Liver (tissue), 3 donors: ENCODE measurements around the gene UMAD1.

ENCODE experiments used
- CTCF ChIP-seq: fragments of 150-350 bp; IDR thresholded peaks from 2 replicates; pipeline ENCODE4 v1.5.1; 2017; ENCODE audit warnings: improper control_type of control experiment, low read depth, low read length; ENCODE audit not compliant: missing input control
- EGR1 ChIP-seq, 2 donors: IDR thresholded peaks; 2 replicates each; pipeline ENCODE4 v1.6.1; 2016 to 2018; ENCODE audit warnings: antibody characterized with exemption in 2 of 2, low read depth in 2 of 2
- donor health status: healthy.
- donor health status: healthy.

- TF ChIP-seq CTCF (no peak), EGR1 (IDR thresholded peaks at IDR 0.05; ENCODE audit: low read depth in 2 of 2) (no peak)
Measured at GRCh38 chr7:7793921-7794320, 153.4 kb downstream of the UMAD1 start.
